HEK293 (cell line): Measurements from ENCODE around the gene TMC4.

Experiments used
- CTCF ChIA-PET: fragments of 350-600 bp; formaldehyde crosslinking; extraction: SDS; loops from one replicate; lab custom pipeline; 2021; ENCODE audit warnings: antibody characterized with exemption; lab: Yijun Ruan, JAX
- POLR2A ChIA-PET: fragments of 300-600 bp; formaldehyde crosslinking; extraction: SDS; loops from one replicate; lab custom pipeline; 2020; ENCODE audit warnings: antibody characterized with exemption, inconsistent platforms; lab: Yijun Ruan, JAX
- H3K27ac ChIP-seq: fragments of 200-500 bp; sonication (Bioruptor generic); 2 replicates; pipeline ENCODE4 v1.5.1; 2014; ENCODE audit warnings: low read depth, low read length, control low read depth, inconsistent platforms; ENCODE audit errors: extremely low read depth
- H3K36me3 ChIP-seq, 2 experiments: fragments of 200-500 bp in 1 of 2; sonication (Bioruptor generic) in 1 of 2; 1 replicate in 1 of 2; 2 replicates in 1 of 2; pipeline ENCODE4 v1.5.1; 2014 to 2017; ENCODE audit warnings: inconsistent platforms in 2 of 2, low read length in 2 of 2; ENCODE audit not compliant: control insufficient read depth in 2 of 2, insufficient read depth in 1 of 2
- H3K4me1 ChIP-seq: fragments of 200-500 bp; sonication (Bioruptor generic); 2 replicates; pipeline ENCODE4 v1.5.1; 2014; ENCODE audit warnings: mild to moderate bottlenecking, low read length, inconsistent platforms; ENCODE audit not compliant: control insufficient read depth, insufficient read depth
- H3K4me3 ChIP-seq: 2 replicates; pipeline ENCODE4 v1.5.1; 2011; ENCODE audit warnings: low read depth, mild to moderate bottlenecking, control low read depth, low read length, moderate library complexity
- H3K9me3 ChIP-seq: fragments of 200-500 bp; sonication (Bioruptor generic); 2 replicates; pipeline ENCODE4 v1.5.1; 2014; ENCODE audit warnings: low read depth, low read length, inconsistent platforms; ENCODE audit not compliant: control insufficient read depth, insufficient read depth
- GFI1B ChIP-seq: fragments of 450-650 bp; formaldehyde crosslinking; IDR thresholded peaks from 2 replicates; pipeline ENCODE4 v1.5.1; 2016; ENCODE audit warnings: missing biosample characterization, missing genetic modification characterization
- KLF10 ChIP-seq: fragments of 450-650 bp; IDR thresholded peaks from 2 replicates; pipeline ENCODE4 v1.5.1; 2018; ENCODE audit warnings: missing biosample characterization, mild to moderate bottlenecking, missing genetic modification characterization
- KLF8 ChIP-seq: fragments of 450-650 bp; formaldehyde crosslinking; IDR thresholded peaks from 2 replicates; pipeline ENCODE4 v1.5.1; 2016; ENCODE audit warnings: missing biosample characterization, missing genetic modification characterization
- SALL2 ChIP-seq: fragments of 450-650 bp; formaldehyde crosslinking; IDR thresholded peaks from 2 replicates; pipeline ENCODE4 v1.5.0; 2017; ENCODE audit warnings: missing biosample characterization, mild to moderate bottlenecking, missing genetic modification characterization, borderline replicate concordance
- WT1 ChIP-seq: fragments of 450-650 bp; formaldehyde crosslinking; IDR thresholded peaks from 2 replicates; pipeline ENCODE4 v1.5.1; 2016; ENCODE audit warnings: missing biosample characterization, missing genetic modification characterization
- ZBTB1 ChIP-seq: fragments of 450-650 bp; formaldehyde crosslinking; IDR thresholded peaks from 2 replicates; pipeline ENCODE4 v1.5.1; 2016; ENCODE audit warnings: missing biosample characterization, missing genetic modification characterization
- ZBTB21 ChIP-seq: fragments of 450-650 bp; formaldehyde crosslinking; IDR thresholded peaks from 2 replicates; pipeline ENCODE4 v1.5.1; 2017; ENCODE audit warnings: missing biosample characterization, missing genetic modification characterization
- ZEB2 ChIP-seq: fragments of 450-650 bp; formaldehyde crosslinking; IDR thresholded peaks from 2 replicates; pipeline ENCODE4 v1.5.1; 2016; ENCODE audit warnings: missing biosample characterization, missing genetic modification characterization
- ZIC2 ChIP-seq: fragments of 450-650 bp; formaldehyde crosslinking; IDR thresholded peaks from 2 replicates; pipeline ENCODE4 v1.5.1; 2016; ENCODE audit warnings: missing biosample characterization, missing genetic modification characterization
- ZNF121 ChIP-seq: fragments of 450-650 bp; formaldehyde crosslinking; IDR thresholded peaks from 2 replicates; pipeline ENCODE4 v1.5.1; 2016; ENCODE audit warnings: missing biosample characterization, missing genetic modification characterization
- ZNF133 ChIP-seq: fragments of 450-650 bp; formaldehyde crosslinking; IDR thresholded peaks from 2 replicates; pipeline ENCODE4 v1.5.1; 2016; ENCODE audit warnings: missing biosample characterization, missing genetic modification characterization
- ZNF24 ChIP-seq: fragments of 450-650 bp; formaldehyde crosslinking; IDR thresholded peaks from 2 replicates; pipeline ENCODE4 v1.5.1; 2016; ENCODE audit warnings: missing biosample characterization, missing genetic modification characterization
- ZNF350 ChIP-seq: fragments of 450-650 bp; formaldehyde crosslinking; IDR thresholded peaks from 2 replicates; pipeline ENCODE4 v1.5.0; 2017; ENCODE audit warnings: missing biosample characterization, mild to moderate bottlenecking, missing genetic modification characterization
- ZNF654 ChIP-seq: fragments of 450-650 bp; formaldehyde crosslinking; IDR thresholded peaks from 2 replicates; pipeline ENCODE4 v1.5.1; 2016; ENCODE audit warnings: low read depth, missing biosample characterization, missing genetic modification characterization
- ZNF792 ChIP-seq: fragments of 450-650 bp; formaldehyde crosslinking; IDR thresholded peaks from 2 replicates; pipeline ENCODE4 v1.5.1; 2016; ENCODE audit warnings: missing biosample characterization, missing genetic modification characterization
- TF ChIP-seq, protein P1 (sequence below): fragments of 450-650 bp; formaldehyde crosslinking; conservative IDR thresholded peaks from 2 replicates; pipeline ENCODE4 v1.5.1; 2016; ENCODE audit warnings: low read depth, missing biosample characterization, missing genetic modification characterization
- TF ChIP-seq, protein P2 (sequence below): fragments of 450-650 bp; formaldehyde crosslinking; IDR thresholded peaks from 2 replicates; pipeline ENCODE4 v1.5.1; 2016; ENCODE audit warnings: missing biosample characterization, missing genetic modification characterization
- TF ChIP-seq, protein P3 (sequence below): fragments of 450-650 bp; formaldehyde crosslinking; IDR thresholded peaks from 2 replicates; pipeline ENCODE4 v1.5.1; 2016; ENCODE audit warnings: missing biosample characterization, missing genetic modification characterization

TMC4 gene

DNA sequence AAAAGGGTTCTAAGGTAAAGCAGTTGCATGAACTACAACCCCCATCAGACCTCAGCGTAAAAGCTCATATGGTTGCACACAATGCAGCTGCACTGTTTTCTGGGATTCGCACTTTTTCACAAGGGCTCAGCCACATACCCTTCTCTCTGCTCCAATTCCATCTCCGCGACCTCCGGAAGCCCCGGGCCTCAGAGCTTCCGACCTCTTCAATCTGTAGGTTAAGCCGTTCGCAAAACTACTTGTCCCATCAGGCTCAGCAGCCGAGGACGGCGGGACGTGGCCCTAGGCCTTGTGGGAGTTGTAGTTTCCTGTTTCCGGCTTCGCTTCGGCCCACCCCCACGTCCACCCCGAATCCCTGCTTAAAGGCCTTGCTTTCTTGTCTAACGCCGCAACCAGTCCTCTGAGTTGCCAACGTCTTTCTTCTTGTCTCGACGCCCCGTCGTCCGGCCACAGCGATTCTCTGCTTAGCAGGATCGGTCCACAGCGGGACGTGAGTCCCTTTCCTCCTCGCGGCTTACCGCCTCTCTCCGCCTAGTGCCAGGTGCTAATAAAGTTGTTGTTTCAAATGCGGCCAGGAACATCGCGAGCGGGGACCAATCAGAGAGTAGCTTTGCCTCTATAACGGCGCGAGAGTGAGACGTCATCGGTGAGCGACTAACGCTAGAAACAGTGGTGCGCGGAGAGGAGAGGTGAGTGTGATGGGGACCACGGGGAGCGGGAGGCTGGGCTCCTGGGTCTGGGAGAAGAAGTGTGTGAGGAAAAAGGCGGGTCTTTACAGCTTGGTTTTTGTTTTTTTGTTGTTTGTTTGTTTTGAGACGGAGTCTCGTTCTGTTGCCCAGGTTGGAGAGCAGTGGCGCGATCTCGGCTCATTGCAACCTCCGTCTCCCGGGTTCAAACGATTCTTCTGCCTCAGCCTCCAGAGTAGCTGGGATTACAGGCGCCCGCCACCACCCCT lies 57.6 kb downstream of the TMC4 start, which contains the start of the genes PRPF31 and TFPT (continued):
- TF ChIP-seq, protein P1, sequence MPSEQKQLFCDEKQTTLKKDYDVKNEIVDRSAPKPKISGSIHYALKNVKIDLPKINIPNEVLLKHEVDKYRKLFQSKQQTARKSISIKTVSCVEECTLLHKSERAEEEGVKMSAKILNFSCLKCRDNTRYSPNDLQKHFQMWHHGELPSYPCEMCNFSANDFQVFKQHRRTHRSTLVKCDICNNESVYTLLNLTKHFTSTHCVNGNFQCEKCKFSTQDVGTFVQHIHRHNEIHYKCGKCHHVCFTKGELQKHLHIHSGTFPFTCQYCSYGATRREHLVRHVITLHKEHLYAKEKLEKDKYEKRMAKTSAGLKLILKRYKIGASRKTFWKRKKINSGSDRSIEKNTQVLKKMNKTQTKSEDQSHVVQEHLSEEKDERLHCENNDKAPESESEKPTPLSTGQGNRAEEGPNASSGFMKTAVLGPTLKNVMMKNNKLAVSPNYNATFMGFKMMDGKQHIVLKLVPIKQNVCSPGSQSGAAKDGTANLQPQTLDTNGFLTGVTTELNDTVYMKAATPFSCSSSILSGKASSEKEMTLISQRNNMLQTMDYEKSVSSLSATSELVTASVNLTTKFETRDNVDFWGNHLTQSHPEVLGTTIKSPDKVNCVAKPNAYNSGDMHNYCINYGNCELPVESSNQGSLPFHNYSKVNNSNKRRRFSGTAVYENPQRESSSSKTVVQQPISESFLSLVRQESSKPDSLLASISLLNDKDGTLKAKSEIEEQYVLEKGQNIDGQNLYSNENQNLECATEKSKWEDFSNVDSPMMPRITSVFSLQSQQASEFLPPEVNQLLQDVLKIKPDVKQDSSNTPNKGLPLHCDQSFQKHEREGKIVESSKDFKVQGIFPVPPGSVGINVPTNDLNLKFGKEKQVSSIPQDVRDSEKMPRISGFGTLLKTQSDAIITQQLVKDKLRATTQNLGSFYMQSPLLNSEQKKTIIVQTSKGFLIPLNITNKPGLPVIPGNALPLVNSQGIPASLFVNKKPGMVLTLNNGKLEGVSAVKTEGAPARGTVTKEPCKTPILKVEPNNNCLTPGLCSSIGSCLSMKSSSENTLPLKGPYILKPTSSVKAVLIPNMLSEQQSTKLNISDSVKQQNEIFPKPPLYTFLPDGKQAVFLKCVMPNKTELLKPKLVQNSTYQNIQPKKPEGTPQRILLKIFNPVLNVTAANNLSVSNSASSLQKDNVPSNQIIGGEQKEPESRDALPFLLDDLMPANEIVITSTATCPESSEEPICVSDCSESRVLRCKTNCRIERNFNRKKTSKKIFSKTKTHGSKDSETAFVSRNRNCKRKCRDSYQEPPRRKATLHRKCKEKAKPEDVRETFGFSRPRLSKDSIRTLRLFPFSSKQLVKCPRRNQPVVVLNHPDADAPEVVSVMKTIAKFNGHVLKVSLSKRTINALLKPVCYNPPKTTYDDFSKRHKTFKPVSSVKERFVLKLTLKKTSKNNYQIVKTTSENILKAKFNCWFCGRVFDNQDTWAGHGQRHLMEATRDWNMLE, result peak; percentile 51
- TF ChIP-seq GFI1B, result no peak; the same call in 1 of the 2 replicates
- peak; percentile 70 for TF ChIP-seq ZIC2

DNA sequence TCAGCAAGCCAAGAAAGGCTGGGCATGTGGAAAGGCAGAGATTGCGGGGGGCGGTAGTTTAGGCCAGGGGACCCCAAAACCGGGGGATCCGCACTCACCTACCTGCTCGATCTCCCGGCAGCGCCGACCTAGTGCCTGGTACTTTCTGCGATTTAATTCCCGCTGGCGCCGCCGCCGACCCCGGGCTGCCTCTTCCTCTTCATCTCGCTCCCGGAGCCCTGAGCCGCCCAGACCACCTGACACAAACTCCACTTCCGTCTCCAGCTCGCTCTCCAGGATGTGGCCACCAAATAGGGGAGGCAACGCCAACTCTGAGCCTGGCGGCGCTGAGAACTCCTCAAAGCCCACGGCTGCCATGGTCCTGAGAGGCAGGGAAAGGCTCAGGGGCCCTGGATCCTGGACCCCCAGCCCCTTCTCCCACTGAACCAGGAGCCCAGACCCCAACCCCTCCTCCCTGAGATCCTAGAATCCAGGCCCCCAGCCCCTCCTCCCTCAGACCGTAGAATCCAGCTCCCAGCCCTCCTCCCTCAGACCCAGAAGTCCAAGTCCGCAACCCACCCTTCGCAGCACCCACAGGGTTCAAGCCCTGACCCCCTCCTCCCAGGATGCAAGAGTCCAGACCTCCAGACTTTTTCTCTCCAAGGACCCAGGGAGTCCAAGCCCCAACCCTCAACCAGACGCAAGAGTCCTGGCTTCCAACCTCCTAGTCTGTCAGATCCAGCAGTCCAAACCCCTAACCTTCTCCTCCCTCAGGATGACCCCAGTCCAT lies 58.4 kb downstream of the TMC4 start:
- Histone ChIP-seq H3K27ac (peak overlapping the region; percentile 80; the same call in 1 of the 2 replicates), H3K4me1 (peaks cover 7% of the 10 kb centered on the region), H3K36me3 (peaks cover 46 to 52% of the 10 kb centered on the region in 2 experiments), H3K4me3 (peak overlapping the region; percentile 95), H3K9me3 (no peaks in the 10 kb centered on the region)
- TF ChIP-seq ZNF121 (tag by site-specific recombination) (no peak), ZNF133 (tag by site-specific recombination) (no peak), KLF8 (tag by site-specific recombination) (no peak), ZEB2 (no peak), KLF10 (no peak), ZBTB1 (tag by site-specific recombination) (no peak), ZNF24 (tag by site-specific recombination) (no peak), ZNF350 (tag by site-specific recombination) (no peak), ZBTB21 (tag by site-specific recombination) (no peak), ZNF792 (tag by site-specific recombination) (no peak), ZNF654 (tag by site-specific recombination) (no peak), SALL2 (tag by site-specific recombination) (no peak), WT1 (tag by site-specific recombination) (no peak)
- TF ChIP-seq, protein P2, sequence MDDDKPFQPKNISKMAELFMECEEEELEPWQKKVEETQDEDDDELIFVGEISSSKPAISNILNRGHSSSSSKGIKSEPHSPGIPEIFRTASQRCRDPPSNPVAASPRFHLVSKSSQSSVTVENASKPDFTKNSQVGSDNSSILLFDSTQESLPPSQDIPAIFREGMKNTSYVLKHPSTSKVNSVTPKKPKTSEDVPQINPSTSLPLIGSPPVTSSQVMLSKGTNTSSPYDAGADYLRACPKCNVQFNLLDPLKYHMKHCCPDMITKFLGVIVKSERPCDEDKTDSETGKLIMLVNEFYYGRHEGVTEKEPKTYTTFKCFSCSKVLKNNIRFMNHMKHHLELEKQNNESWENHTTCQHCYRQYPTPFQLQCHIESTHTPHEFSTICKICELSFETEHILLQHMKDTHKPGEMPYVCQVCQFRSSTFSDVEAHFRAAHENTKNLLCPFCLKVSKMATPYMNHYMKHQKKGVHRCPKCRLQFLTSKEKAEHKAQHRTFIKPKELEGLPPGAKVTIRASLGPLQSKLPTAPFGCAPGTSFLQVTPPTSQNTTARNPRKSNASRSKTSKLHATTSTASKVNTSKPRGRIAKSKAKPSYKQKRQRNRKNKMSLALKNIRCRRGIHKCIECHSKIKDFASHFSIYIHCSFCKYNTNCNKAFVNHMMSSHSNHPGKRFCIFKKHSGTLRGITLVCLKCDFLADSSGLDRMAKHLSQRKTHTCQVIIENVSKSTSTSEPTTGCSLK (tag by site-specific recombination), result no peak
- TF ChIP-seq, protein P3, sequence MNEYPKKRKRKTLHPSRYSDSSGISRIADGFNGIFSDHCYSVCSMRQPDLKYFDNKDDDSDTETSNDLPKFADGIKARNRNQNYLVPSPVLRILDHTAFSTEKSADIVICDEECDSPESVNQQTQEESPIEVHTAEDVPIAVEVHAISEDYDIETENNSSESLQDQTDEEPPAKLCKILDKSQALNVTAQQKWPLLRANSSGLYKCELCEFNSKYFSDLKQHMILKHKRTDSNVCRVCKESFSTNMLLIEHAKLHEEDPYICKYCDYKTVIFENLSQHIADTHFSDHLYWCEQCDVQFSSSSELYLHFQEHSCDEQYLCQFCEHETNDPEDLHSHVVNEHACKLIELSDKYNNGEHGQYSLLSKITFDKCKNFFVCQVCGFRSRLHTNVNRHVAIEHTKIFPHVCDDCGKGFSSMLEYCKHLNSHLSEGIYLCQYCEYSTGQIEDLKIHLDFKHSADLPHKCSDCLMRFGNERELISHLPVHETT, result no peak
- ChIA-PET POLR2A (interaction anchor here (0.6 to 6.2 kb wide), 18 partner anchors 8 to 1572 kb away, joined by 3 to 116 read pairs (median 5); partner anchors contain the start of genes CNOT3, LENG1, LENG8 and MBOAT7), CTCF (interaction anchor here (0.6 to 1.5 kb wide), 6 partner anchors 42 to 301 kb away, joined by 3 read pairs; partner anchors contain the start of genes MBOAT7 and TTYH1)
